HG03095 (cell line): Measurements from ENCODE around the gene DSC2.

Source experiments
- ATAC-seq: cut with Tn5 transposase; IDR thresholded peaks from one replicate; pipeline ENCODE4 v1.9.1; 2021; ENCODE audit warnings: moderate library complexity; ENCODE audit not compliant: unreplicated experiment

DSC2 gene

GRCh38 chr18:31099450-31100230 is 2.6 kb downstream of the DSC2 start:
- ATAC-seq: no peak

GRCh38 chr18:31098878-31099277 is 3.3 kb downstream of the DSC2 start:
- ATAC-seq: no peak

- ATAC-seq: no peak
Measured at GRCh38 chr18:31097666-31098065, 4.6 kb downstream of the DSC2 start.

GRCh38 chr18:31093880-31094279 is 8.3 kb downstream of the DSC2 start:
- no peak for ATAC-seq

- ATAC-seq: no peak
Measured at GRCh38 chr18:31093294-31093693, 8.9 kb downstream of the DSC2 start.

GRCh38 chr18:31091350-31091749 is 10.9 kb downstream of the DSC2 start:
- no peak for ATAC-seq

GRCh38 chr18:31088532-31088931 is 13.7 kb downstream of the DSC2 start:
- ATAC-seq: no peak

GRCh38 chr18:31079973-31080372 is 22.2 kb downstream of the DSC2 start:
- no peak for ATAC-seq

GRCh38 chr18:31077878-31078277 is 24.3 kb downstream of the DSC2 start:
- ATAC-seq: no peak

- no peak for ATAC-seq
Measured at GRCh38 chr18:31072175-31072574, 30.0 kb downstream of the DSC2 start.

- no peak for ATAC-seq
Measured at GRCh38 chr18:31070206-31070605, 32.0 kb downstream of the DSC2 start.

GRCh38 chr18:31066266-31066665 is 36.0 kb downstream of the DSC2 start:
- ATAC-seq: no peak

GRCh38 chr18:31065036-31065773 is 37.0 kb downstream of the DSC2 start:
- no peak for ATAC-seq

- ATAC-seq: peak; percentile 62
Measured at GRCh38 chr18:31064130-31064529, 38.1 kb downstream of the DSC2 start.

- ATAC-seq: peak; percentile 58
Measured at GRCh38 chr18:31061945-31062344, 40.3 kb downstream of the DSC2 start.

GRCh38 chr18:31058897-31059296 is 43.3 kb downstream of the DSC2 start:
- no peak for ATAC-seq

- no peak for ATAC-seq
Measured at GRCh38 chr18:31057917-31058316, 44.3 kb downstream of the DSC2 start.

- ATAC-seq: no peak
Measured at GRCh38 chr18:31057051-31057450, 45.2 kb downstream of the DSC2 start.

GRCh38 chr18:31056296-31056695 is 45.9 kb downstream of the DSC2 start:
- no peak for ATAC-seq

GRCh38 chr18:31050635-31051034 is 51.6 kb downstream of the DSC2 start:
- ATAC-seq: no peak

- no peak for ATAC-seq
Measured at GRCh38 chr18:31049189-31049588, 53.0 kb downstream of the DSC2 start.

GRCh38 chr18:31048216-31048615 is 54.0 kb downstream of the DSC2 start:
- ATAC-seq: no peak
